COLO829 (cell line): Measurements from ENCODE around the gene MCAT.

Experiments
- DNase-seq: peaks from one replicate; pipeline ENCODE4 v3.0.0; 2012; ENCODE audit warnings: low spot score

The MCAT gene

GRCh38 chr22:43090130-43090789 is 52.9 kb downstream of the MCAT start:
- DNase-seq, result peak; percentile 92

DNA sequence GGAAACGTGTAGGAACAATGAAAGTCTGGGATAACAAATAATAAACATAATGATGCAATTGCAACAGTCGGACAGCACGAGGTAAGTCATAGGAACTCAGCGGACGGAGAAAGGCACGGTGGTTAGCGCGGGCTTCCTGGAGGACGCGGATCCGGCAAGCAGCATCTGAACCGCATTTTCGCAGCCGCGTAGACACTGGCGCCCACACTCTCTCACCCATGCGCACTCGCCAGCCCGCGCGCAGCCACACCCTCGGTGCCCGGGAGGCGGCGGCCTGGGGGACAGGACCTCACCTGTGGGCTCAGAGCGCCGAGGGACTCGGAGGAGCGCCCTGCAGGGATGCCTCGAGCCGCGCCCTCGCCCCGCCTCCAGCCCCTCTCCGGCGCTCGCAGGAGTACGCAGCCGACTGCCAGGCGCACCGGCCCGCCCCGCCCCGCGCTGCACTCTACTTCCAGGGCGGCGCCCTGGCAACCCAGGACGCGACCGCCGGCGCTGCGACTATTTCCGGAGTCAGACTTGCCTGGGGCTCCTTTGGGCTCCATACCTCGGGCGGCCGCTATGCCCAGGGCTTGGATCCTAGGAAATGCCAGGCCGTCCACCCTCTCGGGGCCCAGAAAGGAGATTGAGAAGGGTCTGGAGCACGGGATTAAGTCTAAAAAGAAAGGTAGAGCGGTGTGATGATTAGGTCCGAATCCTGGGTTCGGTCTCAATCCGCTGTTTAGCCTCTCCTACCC is 54.0 kb downstream of the MCAT start, which contains the start of gene TTLL1:
Gene TTLL1, minus strand, starts transcription at position 408 of the 734 bp plus-strand sequence. CDS start 13,805 bp downstream, outside the sequence.
- DNase-seq, result peak; percentile 82

DNA sequence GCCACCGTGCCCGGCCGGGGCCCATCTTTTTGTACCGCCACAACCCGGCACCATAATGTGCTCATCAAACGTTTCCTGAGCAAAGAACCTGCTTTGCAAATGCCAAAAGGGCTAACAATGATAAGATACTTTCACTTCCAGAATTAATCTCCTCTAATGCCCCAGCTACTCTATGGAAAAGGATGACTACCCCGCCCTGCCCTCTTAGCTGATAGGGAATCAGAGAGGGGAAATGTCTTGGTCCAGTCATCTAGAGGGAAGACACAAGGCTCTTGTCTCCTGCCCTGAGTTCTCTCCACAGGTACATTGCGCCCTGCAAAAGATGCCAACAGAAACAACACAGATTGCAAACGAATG is 54.6 kb downstream of the MCAT start:
- DNase-seq, result no peak

GRCh38 chr22:43085658-43086606 is 57.3 kb downstream of the MCAT start:
- no peak for DNase-seq
